Tibial nerve (tissue), 4 donors: ENCODE data around the gene MRPL19. TPM values are rescaled to one million over a fixed set of nuclear protein-coding genes. Genes with fewer than 3 reads are reported as not detected.

Source experiments
- DNase-seq, 2 donors: peaks; one replicate each; pipeline ENCODE4 v3.0.0-alpha.2; 2019; ENCODE audit warnings: low spot score in 2 of 2
- H3K27ac ChIP-seq, 4 donors: fragments of 200-600 bp; sonication (generic) in 3 of 4; one replicate each; pipeline ENCODE4 v1.5.1; 2017 to 2019; ENCODE audit warnings: mild to moderate bottlenecking in 1 of 4
- H3K27me3 ChIP-seq, 2 donors: fragments of 200-600 bp; sonication (generic) in 1 of 2; one replicate each; pipeline versions ENCODE4 v1.5.1 to v1.6.0; 2017 to 2019
- H3K36me3 ChIP-seq, 3 donors: fragments of 200-600 bp; sonication (generic); one replicate each; pipeline ENCODE4 v1.5.1; 2018 to 2019
- H3K4me1 ChIP-seq, 4 donors: fragments of 200-600 bp; sonication (generic) in 3 of 4; one replicate each; pipeline ENCODE4 v1.5.1; 2017 to 2019
- H3K4me3 ChIP-seq, 4 donors: fragments of 200-600 bp; sonication (generic) in 3 of 4; one replicate each; pipeline ENCODE4 v1.5.1; 2017 to 2019; ENCODE audit warnings: mild to moderate bottlenecking in 1 of 4, moderate library complexity in 1 of 4
- H3K9me3 ChIP-seq, 4 donors: fragments of 200-600 bp; sonication (generic) in 3 of 4; one replicate each; pipeline ENCODE4 v1.5.1; 2017 to 2019
- CTCF ChIP-seq, 5 experiments: fragments of 200-600 bp in 3 of 5; fragments of 450-650 bp in 2 of 5; sonication (generic) in 3 of 5; IDR thresholded peaks; one replicate each; pipeline ENCODE4 v1.5.1; 2016 to 2019; ENCODE audit warnings: antibody characterized with exemption in 5 of 5, mild to moderate bottlenecking in 3 of 5, moderate library complexity in 2 of 5
- EP300 ChIP-seq, 2 donors: sonication (generic); formaldehyde crosslinking; IDR thresholded peaks; one replicate each; pipeline ENCODE4 v1.6.1; 2017; ENCODE audit warnings: antibody characterized with exemption in 2 of 2, mild to moderate bottlenecking in 1 of 2
- POLR2A ChIP-seq, 2 donors: fragments of 450-650 bp; IDR thresholded peaks; one replicate each; pipeline ENCODE4 v1.6.1; 2017; ENCODE audit warnings: antibody characterized with exemption in 2 of 2, mild to moderate bottlenecking in 2 of 2, moderate library complexity in 2 of 2
- WGBS, 2 donors: methylation state at CpG; one replicate each; pipeline ENCODE4 v1.1.5; 2018; 5-methylcytosine and 5-hydroxymethylcytosine counted together
- total RNA-seq, 4 donors: library from RNA; depleted of rRNA; stranded (reverse); fragments of >200 nt; gene quantifications; one replicate each; pipeline ENCODE4 v1.1.0, GENCODE V29; 2016

Gene MRPL19
- total RNA-seq, 4 donors from 2014 or later = 27.9 to 52.9 (median 34.9) TPM

- no peak overlapping the region for H3K27ac ChIP-seq
- H3K27me3 ChIP-seq = peaks cover 0 to 2% of the 10 kb centered on the region in 2 donors
- 74 to 79% methylated on average over 6 to 7 of the region's 7 CpGs for WGBS, 2 donors
- no peaks in the 10 kb centered on the region for H3K9me3 ChIP-seq
- no peak overlapping the region for H3K4me3 ChIP-seq
- no peaks in the 10 kb centered on the region for H3K36me3 ChIP-seq
- DNase-seq = no peak
- peaks cover 0 to 13% (median 0%) of the 10 kb centered on the region in 4 donors for H3K4me1 ChIP-seq
- no peak for TF ChIP-seq EP300 (IDR thresholded peaks at IDR 0.05)
- no peak for TF ChIP-seq CTCF (IDR thresholded peaks at IDR 0.05)
- no peak for TF ChIP-seq POLR2A (IDR thresholded peaks at IDR 0.05)
These were observed 36.6 kb upstream of the MRPL19 start for GRCh38 chr2:75609937-75610508.

GRCh38 chr2:75610671-75611070 lies 35.9 kb upstream of the MRPL19 start:
- DNase-seq = no peak
- no peak overlapping the region for H3K27ac ChIP-seq
- TF ChIP-seq POLR2A (IDR thresholded peaks at IDR 0.05) = no peak
- no peak for TF ChIP-seq EP300 (IDR thresholded peaks at IDR 0.05)
- TF ChIP-seq CTCF (IDR thresholded peaks at IDR 0.05) = no peak
- H3K36me3 ChIP-seq = no peaks in the 10 kb centered on the region
- H3K4me1 ChIP-seq = peaks cover 0 to 13% (median 0%) of the 10 kb centered on the region in 4 donors
- no peak overlapping the region for H3K4me3 ChIP-seq
- peaks cover 0 to 2% of the 10 kb centered on the region in 2 donors for H3K27me3 ChIP-seq
- H3K9me3 ChIP-seq = no peaks in the 10 kb centered on the region
- 82 to 86% methylated on average over 4 of the region's 4 CpGs for WGBS, 2 donors

DNA sequence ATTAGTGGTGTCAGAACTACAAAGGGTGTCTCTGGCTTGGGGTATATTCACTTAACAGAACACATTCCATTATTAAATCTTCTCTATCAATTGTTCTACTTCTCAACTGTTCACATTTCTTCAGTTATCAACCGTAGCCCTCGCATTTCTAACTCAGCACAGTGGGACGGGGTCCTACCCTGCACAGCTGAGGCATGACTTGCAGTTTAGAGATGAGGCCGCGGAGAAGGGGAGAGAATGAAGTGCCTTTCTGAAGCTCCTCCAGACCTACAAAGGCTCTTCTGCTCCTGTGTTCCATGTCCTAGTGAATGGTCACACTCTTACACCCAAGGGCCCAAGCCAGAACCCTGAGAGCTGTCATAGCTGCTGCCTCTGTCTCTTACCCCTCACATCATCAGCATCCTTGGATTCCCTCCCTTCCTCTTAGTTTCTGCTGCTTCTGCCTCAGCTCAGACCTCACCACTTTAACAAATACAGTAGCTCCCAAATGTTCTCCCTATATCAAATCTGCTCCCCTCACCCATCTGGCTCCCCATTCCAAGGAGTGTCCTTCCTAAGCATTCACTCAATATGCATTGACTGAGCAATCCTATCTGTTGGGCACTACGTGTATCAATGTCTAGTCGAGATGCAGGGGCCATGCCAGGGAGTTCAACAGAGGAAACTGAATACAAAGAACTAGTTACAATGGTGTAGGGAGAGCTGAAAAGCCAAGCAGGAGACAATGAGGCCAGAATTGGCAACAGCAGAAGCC lies 34.3 kb upstream of the MRPL19 start:
- peaks cover 0 to 8% (median 0%) of the 10 kb centered on the region in 4 donors for H3K4me1 ChIP-seq
- DNase-seq = no peak
- H3K9me3 ChIP-seq = no peaks in the 10 kb centered on the region
- no peak overlapping the region for H3K27ac ChIP-seq
- TF ChIP-seq EP300 (IDR thresholded peaks at IDR 0.05) (no peak), POLR2A (IDR thresholded peaks at IDR 0.05) (no peak), CTCF (IDR thresholded peaks at IDR 0.05) (no peak)
- H3K4me3 ChIP-seq = no peak overlapping the region
- H3K36me3 ChIP-seq = no peaks in the 10 kb centered on the region
- 77 to 80% methylated on average over 7 of the region's 7 CpGs for WGBS, 2 donors
- peaks cover 0 to 2% of the 10 kb centered on the region in 2 donors for H3K27me3 ChIP-seq

- Histone ChIP-seq H3K9me3 (no peaks in the 10 kb centered on the region), H3K36me3 (no peaks in the 10 kb centered on the region), H3K27me3 (peaks cover 0 to 2% of the 10 kb centered on the region in 2 donors), H3K27ac (no peak overlapping the region), H3K4me1 (peaks cover 0 to 8% (median 0%) of the 10 kb centered on the region in 4 donors), H3K4me3 (no peak overlapping the region)
- 86 to 93% methylated on average over 5 of the region's 5 CpGs for WGBS, 2 donors
- TF ChIP-seq POLR2A (IDR thresholded peaks at IDR 0.05) (no peak), CTCF (IDR thresholded peaks at IDR 0.05) (no peak), EP300 (IDR thresholded peaks at IDR 0.05) (no peak)
- no peak for DNase-seq
These were observed 33.7 kb upstream of the MRPL19 start for GRCh38 chr2:75612862-75613243.

DNA sequence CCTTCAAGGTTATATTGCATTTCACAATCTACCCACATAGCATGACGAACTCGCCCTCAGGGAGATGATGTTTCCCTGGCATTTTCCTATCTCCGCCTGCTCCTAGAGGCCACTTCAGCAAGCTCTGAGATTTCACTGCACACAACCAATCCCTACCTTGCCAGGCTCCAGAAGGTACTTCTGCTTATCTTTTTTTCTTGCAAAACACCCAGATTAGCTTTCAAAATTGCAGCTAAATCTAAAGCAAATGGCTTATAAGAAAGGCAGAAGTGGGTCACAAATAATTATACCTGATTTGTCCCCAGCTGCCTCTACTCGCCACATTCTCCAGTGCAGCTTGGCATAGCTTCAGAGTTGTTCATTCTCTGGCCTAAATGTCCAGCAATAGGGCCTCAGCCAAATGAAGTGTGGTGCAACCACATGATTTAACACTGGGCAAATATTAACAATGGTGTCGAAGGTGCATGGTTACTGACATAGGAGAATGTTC lies 32.4 kb upstream of the MRPL19 start:
- no peaks in the 10 kb centered on the region for H3K9me3 ChIP-seq
- H3K4me3 ChIP-seq = no peak overlapping the region
- WGBS, 2 donors = 91 to 94% methylated on average over 5 of the region's 5 CpGs
- H3K4me1 ChIP-seq = no peaks in the 10 kb centered on the region
- H3K27me3 ChIP-seq = no peaks in the 10 kb centered on the region
- TF ChIP-seq EP300 (IDR thresholded peaks at IDR 0.05) (no peak), POLR2A (IDR thresholded peaks at IDR 0.05) (no peak), CTCF (IDR thresholded peaks at IDR 0.05) (no peak)
- no peaks in the 10 kb centered on the region for H3K36me3 ChIP-seq
- H3K27ac ChIP-seq = no peak overlapping the region
- no peak for DNase-seq
